Spinal cord (tissue), 10 donors: ENCODE measurements around the gene MCM9. TPM values are rescaled to one million over a fixed set of nuclear protein-coding genes. Genes with fewer than 3 reads are reported as not detected.

ENCODE experiments used
- DNase-seq, 6 donors: peaks; one replicate each; pipeline versions ENCODE4 v3.0.0 to v3.0.0-alpha.2; 2013 to 2015; ENCODE audit warnings: low spot score in 6 of 6, low read depth in 4 of 6
- H3K27ac ChIP-seq: one replicate; pipeline ENCODE4 v1.5.1; 2013; ENCODE audit warnings: low read depth, low read length, control low read depth
- H3K27me3 ChIP-seq: one replicate; pipeline ENCODE4 v1.6.1; 2013; ENCODE audit warnings: low read length; ENCODE audit not compliant: control insufficient read depth, insufficient read depth
- H3K36me3 ChIP-seq: one replicate; pipeline ENCODE4 v1.6.1; 2013; ENCODE audit warnings: low read length; ENCODE audit not compliant: control insufficient read depth, insufficient read depth
- H3K4me1 ChIP-seq: one replicate; pipeline ENCODE4 v1.6.1; 2013; ENCODE audit warnings: low read length; ENCODE audit not compliant: control insufficient read depth, insufficient read depth
- H3K4me3 ChIP-seq: one replicate; pipeline ENCODE4 v1.5.1; 2013; ENCODE audit warnings: low read depth, low read length, control low read depth
- H3K9me3 ChIP-seq: one replicate; pipeline ENCODE4 v1.6.1; 2013; ENCODE audit warnings: low read length; ENCODE audit not compliant: control insufficient read depth, insufficient read depth
- WGBS: methylation state at CpG from one replicate; pipeline ENCODE4 v1.1.5; 2013; ENCODE audit warnings: missing lambda C conversion rate; ENCODE audit not compliant: insufficient coverage; 5-methylcytosine and 5-hydroxymethylcytosine counted together
- polyA plus RNA-seq, 2 donors: library from polyadenylated mRNA; unstranded; fragments of 120-200 nt; gene quantifications; one replicate each; pipeline ENCODE4 v1.2.1, GENCODE V29; 2013; ENCODE audit not compliant: insufficient read length in 2 of 2
- total RNA-seq, 2 donors: library from RNA; depleted of rRNA in 1 of 2; stranded (reverse); fragments of 120-200 nt in 1 of 2; fragments of >200 nt in 1 of 2; gene quantifications; one replicate each; pipeline versions ENCODE4 v1.2.3 to v1.2.4, GENCODE V29; 2013 to 2014
- donor health status: healthy.

Gene MCM9
- total and polyA plus RNA-seq, 4 donors: 11.2 to 16.8 (median 14.5) TPM

DNA sequence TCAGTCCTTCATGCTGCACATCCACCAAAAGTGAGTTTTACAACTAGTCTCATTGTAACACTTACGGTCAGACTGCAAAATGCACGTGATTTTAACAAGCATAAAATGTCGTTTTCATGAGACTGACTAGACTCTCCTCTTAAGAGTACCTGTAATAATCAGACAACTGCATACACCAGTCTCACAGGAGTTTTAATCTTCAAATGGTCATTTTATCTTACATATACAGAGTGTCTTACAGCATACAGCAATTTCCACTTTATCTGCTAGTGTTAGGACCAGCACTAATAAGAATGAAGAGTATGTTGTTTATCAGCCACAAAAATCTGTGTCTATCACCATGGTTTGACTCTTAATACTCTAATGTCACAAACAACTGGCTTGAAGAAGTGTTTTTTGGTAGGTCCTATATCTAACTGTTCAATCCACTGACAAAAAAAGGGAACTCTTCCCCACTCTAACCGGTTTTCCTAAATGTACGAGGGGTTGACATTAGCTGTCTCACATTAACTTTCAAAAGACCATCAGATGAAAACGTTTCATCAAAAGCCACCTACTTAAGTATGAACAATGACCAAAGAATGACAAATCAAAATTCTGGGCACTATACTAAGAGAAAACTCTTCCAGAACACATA lies 42.5 kb downstream of the MCM9 start:
- Histone ChIP-seq H3K27ac (peak overlapping the region; percentile 97), H3K4me1 (peaks cover 4% of the 10 kb centered on the region), H3K27me3 (no peaks in the 10 kb centered on the region), H3K9me3 (no peaks in the 10 kb centered on the region), H3K36me3 (no peaks in the 10 kb centered on the region), H3K4me3 (peak overlapping the region; percentile 96)
- 13% methylated on average over 5 of the region's 6 CpGs for WGBS
- DNase-seq: peak in 2 of 6 donors; percentile 27 to 49

DNA sequence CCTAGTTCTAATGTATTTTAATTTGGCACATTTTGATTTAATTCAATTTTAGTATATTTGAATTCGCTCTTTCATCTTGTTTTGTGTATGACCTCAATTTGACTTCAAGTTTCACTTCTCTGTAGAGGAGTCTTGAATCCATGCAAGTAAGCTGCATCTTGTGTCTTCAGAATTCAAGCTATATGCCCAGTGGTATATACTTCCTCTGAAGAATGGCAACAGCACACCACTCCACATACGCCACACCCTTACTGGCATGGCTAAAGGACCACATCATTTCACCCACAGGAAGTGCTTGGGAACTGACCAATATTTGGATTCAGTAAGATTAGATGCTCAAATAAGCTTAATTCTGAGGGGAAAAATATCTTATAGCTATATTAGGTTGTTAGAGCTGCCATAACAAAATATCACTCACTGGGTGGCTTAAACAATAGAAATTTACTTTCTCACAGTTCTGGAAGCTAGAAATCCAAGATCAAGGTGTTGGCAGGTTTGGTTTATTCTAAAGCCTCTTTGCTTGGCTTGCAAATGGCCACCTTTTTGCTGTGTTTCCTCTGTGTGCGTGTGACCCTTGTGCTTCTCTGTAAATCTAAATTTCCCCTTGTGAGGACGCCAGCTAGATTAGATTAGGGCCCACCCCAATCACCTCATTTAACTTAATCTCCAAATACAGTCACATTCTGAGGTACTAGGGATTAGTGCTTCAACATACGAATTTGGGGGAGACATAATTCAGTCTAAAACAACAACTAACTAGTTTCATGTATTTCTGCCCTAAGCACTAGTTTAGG lies 43.8 kb downstream of the MCM9 start:
- Histone ChIP-seq H3K27me3 (no peaks in the 10 kb centered on the region), H3K9me3 (no peaks in the 10 kb centered on the region), H3K4me1 (no peaks in the 10 kb centered on the region), H3K27ac (no peak overlapping the region), H3K4me3 (no peak overlapping the region), H3K36me3 (no peaks in the 10 kb centered on the region)
- WGBS: 82% methylated on average over 2 of the region's 5 CpGs
- DNase-seq: no peak

DNA sequence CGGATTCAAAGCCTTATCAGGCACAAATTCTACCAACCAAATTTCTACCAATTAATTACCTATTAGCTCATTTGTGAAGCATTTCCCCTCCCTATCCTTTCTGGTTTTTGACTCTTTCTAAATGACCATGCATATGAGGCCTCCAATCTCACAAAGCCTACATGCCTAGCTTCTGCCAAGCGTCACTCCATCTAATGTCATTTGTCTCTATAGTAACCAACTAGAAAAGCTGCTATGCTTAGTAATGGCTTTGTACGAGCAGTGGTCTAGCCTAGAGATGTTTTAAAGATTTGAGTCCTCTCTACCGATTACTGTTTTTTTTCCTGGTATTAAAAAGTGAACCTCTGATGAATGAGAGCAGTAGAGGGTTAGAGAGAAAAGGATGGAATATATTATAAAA lies 45.8 kb downstream of the MCM9 start:
- Histone ChIP-seq H3K27ac (no peak overlapping the region), H3K4me1 (no peaks in the 10 kb centered on the region), H3K27me3 (no peaks in the 10 kb centered on the region), H3K36me3 (no peaks in the 10 kb centered on the region), H3K4me3 (no peak overlapping the region), H3K9me3 (no peaks in the 10 kb centered on the region)
- peak in 2 of 6 donors; percentile 51 to 91 for DNase-seq
- no CpG with 5 or more reads among the region's 4 CpGs for WGBS

DNA sequence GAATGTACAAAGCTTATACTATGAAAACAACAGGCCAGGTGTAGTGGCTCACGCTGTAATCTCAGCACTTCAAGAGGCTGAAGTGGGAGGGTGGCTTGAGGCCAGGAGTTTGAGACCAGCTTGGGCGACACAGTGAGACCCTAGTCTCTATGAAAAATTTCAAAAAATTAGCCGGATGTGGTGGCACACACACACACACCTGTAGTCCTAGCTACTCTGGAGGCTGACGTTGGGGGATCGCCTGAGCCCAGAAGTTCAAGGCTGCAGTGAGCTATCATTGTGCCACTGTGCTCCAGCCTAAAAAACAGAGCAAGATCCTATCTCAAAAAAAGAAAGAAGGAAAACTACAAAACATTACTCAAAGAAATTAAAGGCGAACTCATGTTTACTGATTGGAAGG lies 48.3 kb downstream of the MCM9 start:
- Histone ChIP-seq H3K4me3 (no peak overlapping the region), H3K27me3 (no peaks in the 10 kb centered on the region), H3K9me3 (no peaks in the 10 kb centered on the region), H3K27ac (no peak overlapping the region), H3K36me3 (no peaks in the 10 kb centered on the region), H3K4me1 (no peaks in the 10 kb centered on the region)
- WGBS: 83% methylated on average over 2 of the region's 6 CpGs
- no peak for DNase-seq

DNA sequence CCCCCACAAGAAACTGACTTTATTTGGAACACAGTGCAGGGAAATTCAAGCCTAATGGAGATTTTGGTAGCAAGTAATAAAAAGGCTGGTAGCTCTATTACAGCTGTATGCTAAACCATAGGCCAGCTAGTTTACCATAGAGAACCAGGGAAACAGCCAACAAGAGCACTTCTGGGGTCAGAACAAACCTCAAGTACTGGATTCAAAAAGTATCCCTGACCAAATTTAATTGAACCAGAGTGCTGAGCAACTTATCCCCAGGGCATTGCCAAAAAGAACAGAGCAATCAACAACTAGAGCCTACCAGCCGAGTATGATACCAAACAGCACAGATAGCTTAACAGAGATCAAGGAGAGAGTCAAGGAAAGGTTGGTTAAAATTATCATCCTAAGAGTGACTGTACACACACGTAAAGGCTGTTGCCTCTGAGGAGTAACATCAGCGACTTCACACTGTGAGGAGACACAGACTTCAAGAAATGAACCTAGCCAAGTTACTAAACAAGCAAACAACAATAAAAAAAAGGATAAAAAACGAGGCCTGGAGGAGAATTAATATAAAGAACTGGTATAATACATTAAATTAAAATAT lies 52.5 kb downstream of the MCM9 start:
- H3K27me3 ChIP-seq: no peaks in the 10 kb centered on the region
- no peak for DNase-seq
- no peaks in the 10 kb centered on the region for H3K4me1 ChIP-seq
- WGBS: no CpG with 5 or more reads among the region's 4 CpGs
- H3K4me3 ChIP-seq: no peak overlapping the region
- H3K36me3 ChIP-seq: no peaks in the 10 kb centered on the region
- H3K9me3 ChIP-seq: no peaks in the 10 kb centered on the region
- H3K27ac ChIP-seq: no peak overlapping the region

DNA sequence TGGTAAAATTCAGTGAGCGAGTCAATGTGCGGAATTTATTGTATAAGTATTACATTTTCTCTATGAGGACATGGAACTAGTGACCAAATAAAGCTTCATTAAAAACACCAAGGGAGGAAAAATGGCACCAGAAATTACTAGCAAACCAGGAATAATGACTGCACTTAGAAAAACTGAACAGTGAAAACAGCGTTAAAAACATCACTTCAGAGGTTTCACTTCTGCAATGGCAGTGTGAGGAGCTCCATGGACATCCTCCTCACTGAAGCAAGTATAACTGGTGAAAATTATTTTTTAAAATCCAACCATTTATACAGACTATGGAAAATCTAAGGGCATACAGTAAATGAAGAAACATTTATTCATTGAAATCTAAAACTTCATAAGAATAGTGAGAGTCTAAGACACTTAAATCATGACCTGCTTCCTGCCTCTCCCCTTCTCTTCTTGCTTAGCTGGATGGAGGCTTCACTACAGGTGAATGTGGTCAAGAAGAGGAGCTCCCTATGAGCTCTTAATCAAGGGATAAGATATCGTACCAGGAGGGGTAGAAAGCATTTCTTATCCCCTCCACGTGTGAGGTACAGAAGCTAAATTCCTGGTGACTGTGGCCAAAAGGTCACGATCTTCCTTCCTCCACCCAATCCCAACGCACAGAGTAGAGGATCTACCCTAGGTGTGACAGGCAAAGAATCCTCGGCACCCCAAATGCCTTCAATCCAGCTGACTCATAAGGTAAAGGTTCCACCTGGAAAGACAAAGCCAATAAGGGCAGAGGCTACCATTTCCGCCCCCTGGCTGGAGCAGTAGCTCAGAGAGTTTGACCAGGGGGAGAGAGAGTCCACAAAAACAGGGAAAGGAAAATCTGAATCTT lies 53.3 kb downstream of the MCM9 start:
- Histone ChIP-seq H3K4me3 (no peak overlapping the region), H3K27ac (no peak overlapping the region), H3K36me3 (no peaks in the 10 kb centered on the region), H3K4me1 (no peaks in the 10 kb centered on the region), H3K9me3 (no peaks in the 10 kb centered on the region), H3K27me3 (no peaks in the 10 kb centered on the region)
- no peak for DNase-seq
- WGBS: 87% methylated on average over 3 of the region's 9 CpGs

DNA sequence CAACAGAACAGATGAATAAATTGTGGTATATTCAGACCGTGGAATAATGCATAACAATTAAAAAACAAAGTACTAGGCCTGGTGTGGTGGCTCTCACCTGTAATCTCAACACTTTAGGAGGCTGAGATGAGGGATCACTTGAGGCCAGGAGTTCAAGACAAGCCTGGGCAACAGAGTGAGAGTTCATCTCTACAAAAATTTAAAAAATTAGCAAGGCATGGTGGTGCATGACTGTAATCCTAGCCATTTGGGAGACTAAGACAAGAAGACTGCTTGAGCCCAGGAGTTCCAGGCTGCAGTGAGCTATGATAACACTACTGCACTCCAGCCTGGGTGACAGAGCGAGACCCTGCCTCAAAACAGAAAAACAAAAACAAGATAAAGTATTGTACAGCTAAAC lies 57.2 kb downstream of the MCM9 start:
- no peaks in the 10 kb centered on the region for H3K36me3 ChIP-seq
- H3K27ac ChIP-seq: no peak overlapping the region
- no peaks in the 10 kb centered on the region for H3K4me1 ChIP-seq
- WGBS: no CpG with 5 or more reads among the region's 2 CpGs
- H3K4me3 ChIP-seq: no peak overlapping the region
- no peaks in the 10 kb centered on the region for H3K27me3 ChIP-seq
- no peaks in the 10 kb centered on the region for H3K9me3 ChIP-seq
- no peak for DNase-seq

DNA sequence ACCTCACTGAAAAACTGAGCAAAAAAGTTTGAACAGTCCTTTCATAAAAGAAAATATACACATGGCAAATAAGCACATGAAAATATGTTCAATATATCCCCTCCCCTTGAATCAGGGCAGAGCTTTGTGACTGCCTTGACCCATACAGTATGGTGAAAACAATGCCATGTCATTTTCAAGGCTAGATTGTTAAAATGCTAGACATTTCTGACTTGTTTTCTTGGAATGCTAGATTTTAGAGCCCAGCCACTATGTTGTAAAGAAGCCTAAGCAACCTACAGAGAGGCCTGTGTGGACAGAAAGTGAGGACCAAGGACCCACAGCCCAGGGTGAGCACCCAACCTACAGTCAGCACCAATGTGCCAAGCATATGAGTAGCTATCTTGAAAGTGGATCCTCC lies 58.1 kb downstream of the MCM9 start:
- H3K4me1 ChIP-seq: no peaks in the 10 kb centered on the region
- no peaks in the 10 kb centered on the region for H3K27me3 ChIP-seq
- DNase-seq: no peak
- no peaks in the 10 kb centered on the region for H3K9me3 ChIP-seq
- no peak overlapping the region for H3K27ac ChIP-seq
- H3K4me3 ChIP-seq: no peak overlapping the region
- no peaks in the 10 kb centered on the region for H3K36me3 ChIP-seq

DNA sequence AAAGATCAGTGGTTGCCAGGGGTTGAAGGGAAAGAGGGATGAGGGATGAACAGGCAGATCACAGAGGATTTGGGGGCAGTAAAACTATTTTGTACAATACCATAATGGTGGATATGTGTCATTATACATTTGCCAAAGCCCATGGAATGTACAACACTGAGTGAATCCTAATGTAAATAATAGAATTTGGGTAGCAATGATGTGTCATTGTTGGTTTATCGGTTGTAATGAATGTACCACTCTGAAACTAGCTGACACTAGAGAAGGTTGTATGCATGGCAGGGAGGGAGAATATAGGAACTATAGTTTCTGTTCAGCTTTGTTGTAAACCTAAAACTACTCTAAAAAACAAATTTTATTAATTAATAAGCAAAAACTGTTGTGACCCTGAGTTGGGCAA lies 58.8 kb downstream of the MCM9 start:
- no CpG with 5 or more reads among the region's 1 CpG for WGBS
- no peak for DNase-seq
- no peak overlapping the region for H3K27ac ChIP-seq
- H3K27me3 ChIP-seq: no peaks in the 10 kb centered on the region
- no peaks in the 10 kb centered on the region for H3K4me1 ChIP-seq
- H3K36me3 ChIP-seq: no peaks in the 10 kb centered on the region
- H3K4me3 ChIP-seq: no peak overlapping the region
- H3K9me3 ChIP-seq: no peaks in the 10 kb centered on the region
